ENCODE results near the gene DNAH17.

DNA sequence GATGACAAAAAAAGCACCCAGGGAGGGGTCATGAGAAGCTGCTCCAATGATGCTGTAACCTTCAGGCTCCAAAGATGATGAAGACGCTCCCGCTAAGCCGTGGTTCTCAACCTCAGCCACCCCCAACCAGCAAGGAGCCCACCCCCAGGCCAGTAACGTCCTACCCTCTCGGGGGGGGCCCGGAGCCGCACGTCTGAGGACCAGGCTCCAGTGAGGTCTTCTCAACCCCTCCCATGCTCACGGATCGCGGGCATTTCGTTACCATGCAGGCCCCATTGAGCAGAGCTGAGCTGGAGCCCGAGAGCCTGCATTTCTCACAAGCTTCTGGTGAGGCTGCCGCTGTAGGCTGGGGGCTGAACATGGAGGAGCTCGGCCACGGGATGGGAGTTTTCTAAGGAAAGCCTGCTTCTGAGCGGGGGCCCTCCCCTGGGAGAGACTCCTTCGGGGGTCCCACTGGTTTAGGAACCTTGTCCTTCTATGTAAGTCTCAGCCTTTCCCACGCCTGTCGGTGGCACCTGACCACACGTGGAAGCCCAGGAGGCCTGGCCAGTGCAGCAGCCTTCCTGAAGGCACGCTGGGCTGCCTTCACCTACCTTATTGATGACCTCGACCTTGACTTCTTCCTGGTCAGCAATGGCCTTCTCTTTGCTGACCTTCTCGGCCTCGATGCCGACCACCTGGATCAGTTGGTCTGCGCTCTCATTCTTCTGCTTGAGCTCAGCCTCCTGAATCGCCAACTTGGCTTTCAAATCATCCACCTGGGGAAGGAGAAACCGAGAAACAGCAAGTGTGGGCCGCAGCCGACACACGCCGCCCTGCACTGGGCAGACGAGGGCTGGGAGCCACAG, 116.0 kb downstream of the DNAH17 start:
- no peak for TF ChIP-seq CTCF (IDR thresholded peaks at IDR 0.05; ENCODE audit: low read length)
- TF ChIP-seq EZH2 (optimal IDR thresholded peaks at IDR 0.05; ENCODE audit: low read depth, low read length) = no peak

All from MM.1S (cell line).